B cell (primary cell): ENCODE data around the gene RNF220. TPM values are rescaled to one million over a fixed set of nuclear protein-coding genes. Genes with fewer than 3 reads are reported as not detected.
"Not testable (repeated sequence)": the region's sequence is repeated elsewhere in the genome, so short reads cannot be mapped to it uniquely, and the experiment has no call there.

Experiments
- ATAC-seq: fragments of 200-7000 bp; cut with Tn5 transposase; one replicate; pipeline ENCODE4 v1.10.0; 2021; ENCODE audit warnings: low read depth, mild to moderate bottlenecking, moderate number of reproducible peaks, moderate library complexity
- CTCF ChIA-PET: fragments of 350-600 bp; sonication (Branson Sonifier 250); formaldehyde crosslinking; loops from one replicate; lab custom pipeline; 2021; ENCODE audit warnings: antibody characterized with exemption, inconsistent platforms; lab: Charles Lee
- POLR2A ChIA-PET: fragments of 350-600 bp; sonication (Branson Sonifier 250); formaldehyde crosslinking; loops from one replicate; lab custom pipeline; 2021; ENCODE audit warnings: antibody characterized with exemption; lab: Charles Lee
- DNase-seq: peaks from one replicate; pipeline ENCODE4 v3.0.0; 2013
- H2AFZ ChIP-seq: 2 replicates; pipeline ENCODE4 v1.6.1; 2012; ENCODE audit warnings: mild to moderate bottlenecking, low read depth, low read length; ENCODE audit not compliant: insufficient read depth, poor library complexity, severe bottlenecking
- H3K27ac ChIP-seq, 2 donors: 1 replicate in 1 of 2; 2 replicates in 1 of 2; pipeline ENCODE4 v1.5.1; 2012 to 2013; ENCODE audit warnings: low read length in 2 of 2, mild to moderate bottlenecking in 2 of 2, moderate library complexity in 1 of 2
- H3K27me3 ChIP-seq, 4 experiments: fragments of 200-600 bp in 1 of 4; sonication (generic) in 1 of 4; replicated peaks in 1 of 4; 1 replicate in 2 of 4; 2 replicates in 2 of 4; pipeline versions ENCODE4 v1.6.1 to v1.7.0; 2013 to 2016; ENCODE audit warnings: low read length in 3 of 4, mild to moderate bottlenecking in 2 of 4, mixed read lengths in 1 of 4, moderate library complexity in 1 of 4; ENCODE audit not compliant: insufficient read depth in 4 of 4, control insufficient read depth in 3 of 4; ENCODE audit errors: control extremely low read depth in 1 of 4
- H3K36me3 ChIP-seq, 2 experiments: replicated peaks in 1 of 2; 1 replicate in 1 of 2; 2 replicates in 1 of 2; pipeline versions ENCODE4 v1.6.1 to v1.7.1; 2013; ENCODE audit warnings: low read length in 1 of 2; ENCODE audit not compliant: insufficient read depth in 2 of 2, control insufficient read depth in 1 of 2; ENCODE audit errors: control extremely low read depth in 1 of 2, extremely low read depth in 1 of 2
- H3K4me1 ChIP-seq, 2 donors: fragments of 200-600 bp in 1 of 2; sonication (generic) in 1 of 2; 1 replicate in 1 of 2; 2 replicates in 1 of 2; pipeline versions ENCODE4 v1.5.1 to v1.6.1; 2013 to 2017; ENCODE audit warnings: low read length in 2 of 2; ENCODE audit not compliant: control insufficient read depth in 2 of 2, insufficient read depth in 2 of 2
- H3K4me2 ChIP-seq: replicated peaks from 2 replicates; pipeline ENCODE3; 2012; ENCODE audit warnings: mild to moderate bottlenecking, low read depth, low read length; ENCODE audit not compliant: poor library complexity, severe bottlenecking
- H3K4me3 ChIP-seq, 5 experiments: fragments of 200-600 bp in 1 of 5; sonication (generic) in 1 of 5; 1 replicate in 3 of 5; 2 replicates in 2 of 5; pipeline versions ENCODE4 v1.5.1 to v1.7.0; 2011 to 2016; ENCODE audit warnings: low read length in 4 of 5, mild to moderate bottlenecking in 4 of 5, low read depth in 2 of 5, control low read depth in 1 of 5, moderate library complexity in 1 of 5; ENCODE audit not compliant: insufficient read depth in 1 of 5; ENCODE audit errors: control extremely low read depth in 1 of 5, extremely low read depth in 1 of 5
- H3K79me2 ChIP-seq: fragments of 200-600 bp; sonication (generic); one replicate; pipeline ENCODE4 v1.6.0; 2016; ENCODE audit warnings: low read length; ENCODE audit not compliant: control insufficient read depth, insufficient read depth
- H3K9ac ChIP-seq: fragments of 200-600 bp; sonication (generic); 2 replicates; pipeline ENCODE4 v1.6.1; 2017; ENCODE audit warnings: mild to moderate bottlenecking, low read length, moderate library complexity
- H3K9me3 ChIP-seq, 3 donors: one replicate each; pipeline versions ENCODE4 v1.6.1 to v1.7.1; 2013; ENCODE audit warnings: low read length in 2 of 3; ENCODE audit not compliant: control insufficient read depth in 2 of 3, insufficient read depth in 1 of 3; ENCODE audit errors: control extremely low read depth in 1 of 3
- H4K20me1 ChIP-seq: 2 replicates; pipeline ENCODE4 v1.6.0; 2012; ENCODE audit warnings: mild to moderate bottlenecking, low read length; ENCODE audit not compliant: insufficient read depth, control insufficient read depth, poor library complexity, severe bottlenecking
- H3K27ac Mint-ChIP-seq: one replicate; pipeline ENCODE4 v1.8.0; 2021; ENCODE audit warnings: mixed read lengths
- H3K27me3 Mint-ChIP-seq: one replicate; pipeline ENCODE4 v1.8.0; 2021; ENCODE audit warnings: mixed read lengths
- H3K4me1 Mint-ChIP-seq: one replicate; pipeline ENCODE4 v1.8.0; 2021; ENCODE audit warnings: mixed read lengths
- H3K4me3 Mint-ChIP-seq: one replicate; pipeline ENCODE4 v1.8.0; 2021; ENCODE audit warnings: mixed read lengths
- H3K9me3 Mint-ChIP-seq: one replicate; pipeline ENCODE4 v1.8.0; 2022; ENCODE audit warnings: mixed read lengths; ENCODE audit not compliant: insufficient read depth
- CTCF ChIP-seq: fragments of 200-600 bp; IDR thresholded peaks from one replicate; pipeline ENCODE4 v1.8.0; 2022; ENCODE audit warnings: antibody characterized with exemption, mild to moderate bottlenecking
- EZH2 ChIP-seq: IDR thresholded peaks from 2 replicates; pipeline ENCODE4 v1.6.1; 2012; ENCODE audit warnings: borderline replicate concordance, low read depth, mild to moderate bottlenecking, moderate library complexity, low read length; ENCODE audit not compliant: insufficient read depth, poor library complexity, severe bottlenecking
- WGBS: methylation state at CpG from one replicate; pipeline ENCODE4 v1.1.5; 2013; ENCODE audit warnings: missing lambda C conversion rate; ENCODE audit not compliant: insufficient coverage; 5-methylcytosine and 5-hydroxymethylcytosine counted together
- intact Hi-C: fragments of 100-400 bp; cut with micrococcal nuclease; formaldehyde crosslinking; loops from one replicate; pipeline ENCODE4 v1.10.0; 2022
- polyA plus RNA-seq: library from polyadenylated mRNA; depleted of rRNA; stranded (reverse); fragments of >200 nt; gene quantifications from 2 replicates; pipeline ENCODE4 v1.2.3, GENCODE V29; 2012
- total RNA-seq, 2 donors: library from RNA; stranded (reverse); fragments of 120-200 nt in 1 of 2; gene quantifications; 1 replicate in 1 of 2; 2 replicates in 1 of 2; pipeline versions ENCODE4 v1.2.3 to v1.2.4, GENCODE V29; 2013 to 2022

Gene RNF220
- total and polyA plus RNA-seq, 2 donors (not counting 1 experiment from before 2014, with no cell fraction given), result 115 to 141 TPM

GRCh38 chr1:44696789-44697345 is 291.8 kb downstream of the RNF220 start:
- ATAC-seq (peak; percentile 60), DNase-seq (peak; percentile 64)
- Mint-ChIP-seq H3K4me1 (peaks cover 45% of the 10 kb centered on the region), H3K27ac (peak overlapping the region; percentile 89), H3K27me3 (no peaks in the 10 kb centered on the region), H3K9me3 (no peaks in the 10 kb centered on the region), H3K4me3 (peak overlapping the region; percentile 62)
- Histone ChIP-seq H3K36me3 (peaks cover 0 to 2% of the 10 kb centered on the region in 2 experiments), H3K79me2 (peaks cover 5% of the 10 kb centered on the region), H3K4me3 (peak overlapping the region in 1 of 5 experiments; percentile 15), H3K27ac (peak overlapping the region in 1 of 2 donors; percentile 67), H3K4me2 (peak overlapping the region; percentile 65), H3K9ac (peak overlapping the region; percentile 32), H3K9me3 (no peaks in the 10 kb centered on the region), H2AFZ (peak overlapping the region; percentile 66), H3K27me3 (no peaks in the 10 kb centered on the region), H3K4me1 (peaks cover 44% of the 10 kb centered on the region in 2 donors), H4K20me1 (no peaks in the 10 kb centered on the region)
- ChIA-PET CTCF (interaction anchor here (0.6 to 4.4 kb wide), 14 partner anchors 10 to 117 kb away, joined by 3 to 23 read pairs (median 5); partner anchors contain the start of genes ARMH1, RNU5D-1 and TMEM53), POLR2A (interaction anchor here (0.6 to 1.4 kb wide), 5 partner anchors 16 to 65 kb away, joined by 3 to 8 read pairs (median 4); partner anchors contain the start of genes ARMH1 and TMEM53)
- 25% methylated on average over 6 of the region's 7 CpGs for WGBS
- intact Hi-C loops, result no loop called here
- no peak for TF ChIP-seq CTCF
- TF ChIP-seq EZH2, result no peak

- Mint-ChIP-seq H3K27me3 (no peaks in the 10 kb centered on the region), H3K4me3 (peak overlapping the region; percentile 66), H3K27ac (peak overlapping the region; percentile 89), H3K9me3 (no peaks in the 10 kb centered on the region), H3K4me1 (peaks cover 43% of the 10 kb centered on the region)
- CTCF ChIA-PET, result interaction anchor here (1.2 to 4.4 kb wide), 5 partner anchors 9 to 604 kb away, joined by 3 to 23 read pairs (median 14); partner anchors contain the start of genes ARMH1 and TMEM53
- no peak overlapping the region for H2AFZ ChIP-seq
- H3K9me3 ChIP-seq, result no peaks in the 10 kb centered on the region
- POLR2A ChIA-PET, result no interaction called here
- peak overlapping the region in 1 of 2 donors; percentile 5 for H3K27ac ChIP-seq
- peak overlapping the region; percentile 65 for H3K4me2 ChIP-seq
- WGBS, result 20% methylated on average over 1 of the region's 3 CpGs
- TF ChIP-seq EZH2 (no peak), CTCF (no peak)
- DNase-seq (peak; percentile 59), ATAC-seq (peak; percentile 56)
- peaks cover 5% of the 10 kb centered on the region for H3K79me2 ChIP-seq
- no peak overlapping the region for H3K4me3 ChIP-seq
- H3K4me1 ChIP-seq, result peaks cover 44% of the 10 kb centered on the region in 2 donors
- H4K20me1 ChIP-seq, result no peaks in the 10 kb centered on the region
- H3K36me3 ChIP-seq, result peaks cover 0 to 2% of the 10 kb centered on the region in 2 experiments
- no peaks in the 10 kb centered on the region for H3K27me3 ChIP-seq
- H3K9ac ChIP-seq, result no peak overlapping the region
- intact Hi-C loops, result no loop called here
These were observed 293.1 kb downstream of the RNF220 start for GRCh38 chr1:44698138-44698537.

GRCh38 chr1:44699375-44699774 is 294.3 kb downstream of the RNF220 start:
- peaks cover 44% of the 10 kb centered on the region in 2 donors for H3K4me1 ChIP-seq
- H2AFZ ChIP-seq, H4K20me1 ChIP-seq, ATAC-seq, H3K9ac ChIP-seq, H3K9me3 ChIP-seq, H3K4me3 ChIP-seq, H3K79me2 ChIP-seq, intact Hi-C loops, H3K4me2 ChIP-seq, H3K27ac ChIP-seq, H3K36me3 ChIP-seq, DNase-seq, H3K9me3 Mint-ChIP-seq, H3K27me3 Mint-ChIP-seq, H3K27me3 ChIP-seq, H3K27ac Mint-ChIP-seq, H3K4me3 Mint-ChIP-seq: not testable (repeated sequence)
- 100% methylated on average over 1 of the region's 9 CpGs for WGBS
- CTCF ChIA-PET, result interaction anchor here (0.6 to 0.7 kb wide), 2 partner anchors 169 to 258 kb away, joined by 3 to 4 read pairs; no protein-coding TSS in a partner anchor
- POLR2A ChIA-PET, result interaction anchor here (0.7 kb wide), 1 partner anchor 28 kb away, joined by 8 read pairs; no protein-coding TSS in a partner anchor
- peaks cover 35% of the 10 kb centered on the region for H3K4me1 Mint-ChIP-seq
